Measurements from ENCODE around the gene BCL2L1.

GRCh38 chr20:31705598-31706597, 16.8 kb downstream of the BCL2L1 start:
- TF ChIP-seq CTCF (IDR thresholded peaks at IDR 0.05) (no peak), POLR2A (IDR thresholded peaks at IDR 0.05) (no peak), EP300 (IDR thresholded peaks at IDR 0.05) (no peak)

Data from ovary (tissue), 3 donors.